Stimulated activated CD8-positive, alpha-beta memory T cell treated with anti-CD3 and anti-CD28 coated beads, Interleukin-7, amount 100 ng/mL, for 24 hours (primary cell): ENCODE data around the gene C1QTNF5.

Experiments
- DNase-seq: peaks from one replicate; pipeline ENCODE4 v3.0.0-alpha.2; 2020; ENCODE audit warnings: low read depth

The C1QTNF5 gene

GRCh38 chr11:119359365-119360214 lies 18.9 kb upstream of the C1QTNF5 start:
- DNase-seq = no peak

- no peak for DNase-seq
Measured at GRCh38 chr11:119357074-119357473, 16.4 kb upstream of the C1QTNF5 start.

GRCh38 chr11:119356349-119357031 lies 15.8 kb upstream of the C1QTNF5 start:
- DNase-seq = peak; percentile 41

- DNase-seq = no peak
Measured at GRCh38 chr11:119355091-119355843, 14.6 kb upstream of the C1QTNF5 start.

- DNase-seq = no peak
Measured at GRCh38 chr11:119352857-119353260, 12.2 kb upstream of the C1QTNF5 start.

GRCh38 chr11:119351232-119351631 lies 10.5 kb upstream of the C1QTNF5 start:
- DNase-seq = no peak

GRCh38 chr11:119350302-119350701 lies 9.6 kb upstream of the C1QTNF5 start:
- DNase-seq = no peak

GRCh38 chr11:119347940-119348605 lies 7.4 kb upstream of the C1QTNF5 start:
- DNase-seq = no peak

- no peak for DNase-seq
Measured at GRCh38 chr11:119347242-119347641, 6.6 kb upstream of the C1QTNF5 start.

GRCh38 chr11:119346605-119347004 lies 5.9 kb upstream of the C1QTNF5 start, which contains the start of gene MFRP:
TSS of gene MFRP (minus strand) at chr11:119346705. CDS start at chr11:119346513, 192 bp downstream.
- DNase-seq = no peak

- DNase-seq = no peak
Measured at GRCh38 chr11:119345685-119346084, 5.0 kb upstream of the C1QTNF5 start.

- DNase-seq = no peak
Measured at GRCh38 chr11:119344291-119345010, 3.8 kb upstream of the C1QTNF5 start.

- no peak for DNase-seq
Measured at GRCh38 chr11:119343726-119344125, 3.0 kb upstream of the C1QTNF5 start.

- DNase-seq = no peak
Measured at GRCh38 chr11:119342362-119343130, 1.9 kb upstream of the C1QTNF5 start.

GRCh38 chr11:119342023-119342300 lies 1.3 kb upstream of the C1QTNF5 start:
- no peak for DNase-seq

GRCh38 chr11:119341222-119342022 lies 739 bp upstream of the C1QTNF5 start:
- no peak for DNase-seq

- no peak for DNase-seq
Measured at GRCh38 chr11:119339589-119340334, 921 bp downstream of the C1QTNF5 start.

GRCh38 chr11:119338965-119339588 lies 1.6 kb downstream of the C1QTNF5 start:
- no peak for DNase-seq
